VCaP (cell line): ENCODE results near the gene LILRB5.
"Not testable (repeated sequence)": the region's sequence is repeated elsewhere in the genome, so short reads cannot be mapped to it uniquely, and the experiment has no call there.

Source experiments
- H3K27ac ChIP-seq: fragments of 450-650 bp; 2 replicates; pipeline ENCODE4 v1.5.1; 2017
- TF ChIP-seq, protein P1 (sequence below): fragments of 450-650 bp; conservative IDR thresholded peaks from 2 replicates; pipeline ENCODE4 v1.5.1; 2017; ENCODE audit warnings: mild to moderate bottlenecking, moderate library complexity

Gene LILRB5

DNA sequence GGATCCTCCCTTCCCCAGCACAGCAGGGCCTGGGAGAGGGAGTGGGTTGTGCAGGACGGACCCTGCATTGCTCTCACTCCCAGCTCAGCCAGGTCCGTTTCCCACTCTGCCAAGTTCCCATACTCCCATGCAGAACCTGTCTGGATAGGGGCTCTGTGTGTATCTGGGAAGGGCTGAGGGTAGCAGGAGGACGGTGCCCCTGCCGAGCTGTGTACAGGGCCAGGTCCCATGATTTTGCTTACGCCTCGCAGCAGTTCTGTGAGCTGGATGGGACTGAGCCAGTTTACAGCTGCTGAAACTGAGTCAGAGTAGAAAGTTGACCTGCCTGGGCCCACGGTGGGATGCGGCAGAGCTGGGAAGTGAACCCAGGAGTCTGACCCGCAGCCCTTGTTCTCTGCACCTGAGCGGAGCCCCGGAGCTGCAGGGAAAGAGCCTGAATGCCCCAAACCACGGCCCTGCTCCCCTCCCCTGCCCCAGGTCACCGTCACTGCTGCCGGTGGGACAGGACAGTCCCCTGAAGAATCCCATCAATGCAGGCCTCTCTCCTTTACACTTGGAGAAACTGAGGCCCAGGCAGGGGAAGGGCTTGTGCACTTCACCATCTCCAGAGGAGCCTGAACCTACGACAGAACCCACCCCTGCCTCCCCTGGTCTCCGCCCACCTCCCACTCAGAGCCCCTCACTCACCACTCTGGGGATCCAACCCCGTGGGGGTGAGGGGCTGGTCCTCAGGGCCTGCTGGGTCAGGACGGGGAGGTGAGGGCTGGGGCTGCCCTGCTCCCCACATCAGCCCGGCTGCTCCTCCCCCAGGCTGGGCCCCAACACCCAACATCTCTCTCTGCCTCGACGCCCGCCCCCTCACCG lies 3.5 kb downstream of the LILRB5 start:
- TF ChIP-seq, protein P1, sequence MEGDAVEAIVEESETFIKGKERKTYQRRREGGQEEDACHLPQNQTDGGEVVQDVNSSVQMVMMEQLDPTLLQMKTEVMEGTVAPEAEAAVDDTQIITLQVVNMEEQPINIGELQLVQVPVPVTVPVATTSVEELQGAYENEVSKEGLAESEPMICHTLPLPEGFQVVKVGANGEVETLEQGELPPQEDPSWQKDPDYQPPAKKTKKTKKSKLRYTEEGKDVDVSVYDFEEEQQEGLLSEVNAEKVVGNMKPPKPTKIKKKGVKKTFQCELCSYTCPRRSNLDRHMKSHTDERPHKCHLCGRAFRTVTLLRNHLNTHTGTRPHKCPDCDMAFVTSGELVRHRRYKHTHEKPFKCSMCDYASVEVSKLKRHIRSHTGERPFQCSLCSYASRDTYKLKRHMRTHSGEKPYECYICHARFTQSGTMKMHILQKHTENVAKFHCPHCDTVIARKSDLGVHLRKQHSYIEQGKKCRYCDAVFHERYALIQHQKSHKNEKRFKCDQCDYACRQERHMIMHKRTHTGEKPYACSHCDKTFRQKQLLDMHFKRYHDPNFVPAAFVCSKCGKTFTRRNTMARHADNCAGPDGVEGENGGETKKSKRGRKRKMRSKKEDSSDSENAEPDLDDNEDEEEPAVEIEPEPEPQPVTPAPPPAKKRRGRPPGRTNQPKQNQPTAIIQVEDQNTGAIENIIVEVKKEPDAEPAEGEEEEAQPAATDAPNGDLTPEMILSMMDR, result no peak
- H3K27ac ChIP-seq, result no peak overlapping the region

DNA sequence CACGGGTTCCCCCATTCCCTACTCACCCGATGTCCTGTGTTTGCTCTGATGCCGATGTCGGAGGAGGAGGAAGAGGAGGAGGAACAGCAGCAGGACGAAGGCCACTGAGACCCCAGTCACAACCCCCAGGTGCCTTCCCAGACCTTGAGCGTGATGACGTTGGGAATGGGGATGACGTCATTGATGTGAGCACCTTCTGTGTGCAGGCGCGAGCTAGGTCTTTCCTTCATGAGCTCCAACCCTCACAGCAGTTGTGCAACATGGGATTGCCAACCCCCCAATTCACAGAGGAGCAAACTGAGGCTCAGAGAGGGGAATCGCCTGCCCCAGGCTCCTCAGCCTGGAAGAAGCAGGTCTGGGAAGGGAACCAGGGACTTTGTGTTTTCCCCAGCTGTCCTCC lies 4.2 kb downstream of the LILRB5 start:
- TF ChIP-seq, protein P1, result no peak

DNA sequence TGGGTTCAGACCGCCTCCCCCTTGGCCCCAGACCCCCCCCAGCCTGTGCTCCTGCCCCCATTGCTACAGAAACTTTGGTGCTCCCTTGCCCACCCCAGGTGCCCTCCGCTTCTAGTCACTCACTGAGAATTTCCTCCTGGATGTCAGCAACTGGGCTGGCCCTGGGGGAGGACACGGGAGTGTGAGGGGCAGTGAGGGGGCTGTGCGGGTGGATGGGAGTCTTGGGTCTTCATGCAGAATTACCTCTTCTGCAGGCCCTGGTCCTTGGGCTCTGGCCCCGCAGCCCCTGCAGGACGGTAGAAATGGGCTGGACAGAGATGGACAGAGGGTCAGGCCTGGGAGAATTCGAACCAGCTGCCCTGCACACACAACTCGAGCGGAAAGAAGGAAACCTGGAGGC lies 4.8 kb downstream of the LILRB5 start:
- TF ChIP-seq, protein P1, result no peak
- H3K27ac ChIP-seq, result no peak overlapping the region

More for the DNA sequence above, 4.2 kb downstream of the LILRB5 start:
- no peak overlapping the region for H3K27ac ChIP-seq

GRCh38 chr19:54248016-54248601 lies 9.0 kb downstream of the LILRB5 start:
- H3K27ac ChIP-seq, result no peak overlapping the region
- TF ChIP-seq, protein P1, result no peak

DNA sequence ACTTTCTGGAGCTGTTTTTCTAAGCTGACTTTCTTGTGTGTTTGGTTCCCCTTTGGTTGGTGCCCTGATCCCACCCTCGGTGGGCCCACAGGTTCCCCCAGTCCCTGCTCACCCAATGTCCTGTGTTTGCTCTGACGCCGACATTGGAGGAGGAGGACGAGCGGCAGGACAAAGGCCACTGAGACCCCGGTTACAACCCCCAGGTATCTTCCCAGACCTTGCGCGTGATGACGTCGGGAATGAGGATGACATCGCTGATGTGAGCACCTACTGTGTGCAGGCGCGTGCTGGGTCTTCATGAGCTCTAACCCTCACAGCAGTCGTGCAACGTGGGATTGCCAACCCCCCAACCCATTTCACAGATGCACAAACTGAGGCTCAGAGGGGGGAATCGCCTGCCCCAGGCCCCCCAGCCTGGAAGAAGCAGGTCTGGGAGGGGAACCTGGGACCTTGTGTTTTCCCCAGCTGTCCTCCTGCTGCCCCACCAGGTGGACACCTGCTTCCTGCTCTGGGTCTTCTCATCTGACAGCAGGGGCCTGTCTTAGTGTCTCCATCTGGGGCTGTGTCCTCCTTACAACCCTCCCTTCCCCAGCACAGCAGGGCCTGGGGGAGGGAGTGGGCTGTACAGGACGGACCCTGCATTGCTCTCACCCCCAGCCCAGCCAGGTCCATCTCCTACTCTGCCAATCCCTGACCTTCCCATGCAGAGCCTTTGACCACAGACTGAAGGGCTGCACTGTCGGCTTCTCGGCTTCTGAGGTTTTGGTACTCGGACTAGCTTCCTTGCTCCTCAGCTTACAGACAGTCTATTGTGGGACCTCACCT lies 9.8 kb downstream of the LILRB5 start:
- TF ChIP-seq, protein P1, result no peak
- no peak overlapping the region for H3K27ac ChIP-seq

- no peak overlapping the region for H3K27ac ChIP-seq
- TF ChIP-seq, protein P1, result no peak
Observed at GRCh38 chr19:54245936-54246335, 11.1 kb downstream of the LILRB5 start.

GRCh38 chr19:54243809-54244208 lies 13.3 kb downstream of the LILRB5 start:
- H3K27ac ChIP-seq, result not testable (repeated sequence)

DNA sequence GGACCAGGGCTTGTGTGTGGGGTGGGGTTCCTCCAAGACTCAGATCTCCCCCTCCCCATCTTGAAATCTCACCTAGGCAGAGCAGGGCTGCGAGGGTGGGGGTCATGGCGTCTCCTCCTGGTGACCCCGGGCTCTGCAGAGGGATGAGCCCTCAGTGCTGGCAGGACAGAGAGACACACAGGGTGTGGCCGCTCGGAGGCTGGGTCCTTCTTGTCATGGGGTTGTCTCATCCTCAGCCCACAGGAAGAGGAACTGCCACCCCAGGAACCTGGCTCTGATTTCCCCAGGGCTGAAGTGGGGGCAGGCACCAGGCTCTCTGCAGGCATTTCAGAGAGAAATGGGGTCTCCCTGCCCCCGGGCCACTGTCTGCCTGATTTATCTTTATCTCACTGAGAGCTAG lies 14.4 kb downstream of the LILRB5 start, which contains the start of gene LILRA6:
Gene LILRA6, minus strand, starts transcription at position 145 of the 400 bp plus-strand sequence.
- not testable (repeated sequence) for H3K27ac ChIP-seq

GRCh38 chr19:54242234-54242633 lies 14.8 kb downstream of the LILRB5 start:
- not testable (repeated sequence) for H3K27ac ChIP-seq

- not testable (repeated sequence) for H3K27ac ChIP-seq
Observed at GRCh38 chr19:54240372-54241336, 16.4 kb downstream of the LILRB5 start.
